Tibial nerve (tissue), 4 donors: ENCODE results near the gene RNF166. TPM values are rescaled to one million over a fixed set of nuclear protein-coding genes. Genes with fewer than 3 reads are reported as not detected.

Experiments used
- DNase-seq, 2 donors: peaks; one replicate each; pipeline ENCODE4 v3.0.0-alpha.2; 2019; ENCODE audit warnings: low spot score in 2 of 2
- H3K27ac ChIP-seq, 4 donors: fragments of 200-600 bp; sonication (generic) in 3 of 4; one replicate each; pipeline ENCODE4 v1.5.1; 2017 to 2019; ENCODE audit warnings: mild to moderate bottlenecking in 1 of 4
- H3K27me3 ChIP-seq, 2 donors: fragments of 200-600 bp; sonication (generic) in 1 of 2; one replicate each; pipeline versions ENCODE4 v1.5.1 to v1.6.0; 2017 to 2019
- H3K36me3 ChIP-seq, 3 donors: fragments of 200-600 bp; sonication (generic); one replicate each; pipeline ENCODE4 v1.5.1; 2018 to 2019
- H3K4me1 ChIP-seq, 4 donors: fragments of 200-600 bp; sonication (generic) in 3 of 4; one replicate each; pipeline ENCODE4 v1.5.1; 2017 to 2019
- H3K4me3 ChIP-seq, 4 donors: fragments of 200-600 bp; sonication (generic) in 3 of 4; one replicate each; pipeline ENCODE4 v1.5.1; 2017 to 2019; ENCODE audit warnings: mild to moderate bottlenecking in 1 of 4, moderate library complexity in 1 of 4
- H3K9me3 ChIP-seq, 4 donors: fragments of 200-600 bp; sonication (generic) in 3 of 4; one replicate each; pipeline ENCODE4 v1.5.1; 2017 to 2019
- CTCF ChIP-seq, 5 experiments: fragments of 200-600 bp in 3 of 5; fragments of 450-650 bp in 2 of 5; sonication (generic) in 3 of 5; IDR thresholded peaks; one replicate each; pipeline ENCODE4 v1.5.1; 2016 to 2019; ENCODE audit warnings: antibody characterized with exemption in 5 of 5, mild to moderate bottlenecking in 3 of 5, moderate library complexity in 2 of 5
- EP300 ChIP-seq, 2 donors: sonication (generic); formaldehyde crosslinking; IDR thresholded peaks; one replicate each; pipeline ENCODE4 v1.6.1; 2017; ENCODE audit warnings: antibody characterized with exemption in 2 of 2, mild to moderate bottlenecking in 1 of 2
- POLR2A ChIP-seq, 2 donors: fragments of 450-650 bp; IDR thresholded peaks; one replicate each; pipeline ENCODE4 v1.6.1; 2017; ENCODE audit warnings: antibody characterized with exemption in 2 of 2, mild to moderate bottlenecking in 2 of 2, moderate library complexity in 2 of 2
- WGBS, 2 donors: methylation state at CpG; one replicate each; pipeline ENCODE4 v1.1.5; 2018; 5-methylcytosine and 5-hydroxymethylcytosine counted together
- total RNA-seq, 4 donors: library from RNA; depleted of rRNA; stranded (reverse); fragments of >200 nt; gene quantifications; one replicate each; pipeline ENCODE4 v1.1.0, GENCODE V29; 2016

The RNF166 gene
- total RNA-seq, 4 donors from 2014 or later, result 36.5 to 56.7 (median 43.5) TPM

GRCh38 chr16:88661468-88661867, 44.7 kb downstream of the RNF166 start:
- Histone ChIP-seq H3K4me3 (no peak overlapping the region), H3K4me1 (peaks cover 0 to 27% (median 10%) of the 10 kb centered on the region in 4 donors), H3K27ac (no peak overlapping the region), H3K27me3 (no peaks in the 10 kb centered on the region), H3K9me3 (no peaks in the 10 kb centered on the region), H3K36me3 (peaks cover 0 to 29% (median 0%) of the 10 kb centered on the region in 3 donors)
- 80 to 90% methylated on average over 10 of the region's 10 CpGs for WGBS, 2 donors
- DNase-seq, result no peak
- TF ChIP-seq POLR2A (IDR thresholded peaks at IDR 0.05) (no peak), EP300 (IDR thresholded peaks at IDR 0.05) (no peak), CTCF (IDR thresholded peaks at IDR 0.05) (no peak)

GRCh38 chr16:88659160-88659559, 47.0 kb downstream of the RNF166 start:
- TF ChIP-seq CTCF (IDR thresholded peaks at IDR 0.05), result no peak
- TF ChIP-seq POLR2A (IDR thresholded peaks at IDR 0.05), result no peak

GRCh38 chr16:88658714-88659113, 47.5 kb downstream of the RNF166 start:
- no peak overlapping the region for H3K27ac ChIP-seq
- no peaks in the 10 kb centered on the region for H3K27me3 ChIP-seq
- TF ChIP-seq CTCF (IDR thresholded peaks at IDR 0.05), result no peak
- TF ChIP-seq EP300 (IDR thresholded peaks at IDR 0.05), result no peak
- no peak for TF ChIP-seq POLR2A (IDR thresholded peaks at IDR 0.05)
- peaks cover 0 to 57% (median 6%) of the 10 kb centered on the region in 3 donors for H3K36me3 ChIP-seq
- no peaks in the 10 kb centered on the region for H3K9me3 ChIP-seq
- H3K4me1 ChIP-seq, result peaks cover 0 to 15% (median 7%) of the 10 kb centered on the region in 4 donors
- no peak for DNase-seq
- no peak overlapping the region for H3K4me3 ChIP-seq
- 89 to 91% methylated on average over 14 of the region's 15 CpGs for WGBS, 2 donors

More at GRCh38 chr16:88659160-88659559, 47.0 kb downstream of the RNF166 start:
- Histone ChIP-seq H3K4me1 (peaks cover 0 to 20% (median 9%) of the 10 kb centered on the region in 4 donors), H3K4me3 (no peak overlapping the region), H3K27me3 (no peaks in the 10 kb centered on the region), H3K36me3 (peaks cover 0 to 52% (median 6%) of the 10 kb centered on the region in 3 donors), H3K27ac (no peak overlapping the region), H3K9me3 (no peaks in the 10 kb centered on the region)
- no peak for DNase-seq
- WGBS, 2 donors, result 94% methylated on average over 23 to 25 of the region's 25 CpGs

- TF ChIP-seq EP300 (IDR thresholded peaks at IDR 0.05) (no peak), POLR2A (IDR thresholded peaks at IDR 0.05) (no peak), CTCF (IDR thresholded peaks at IDR 0.05) (no peak)
- peaks cover 0 to 13% (median 6%) of the 10 kb centered on the region in 4 donors for H3K4me1 ChIP-seq
- 82 to 92% methylated on average over 5 to 12 of the region's 19 CpGs for WGBS, 2 donors
- no peak for DNase-seq
- no peak overlapping the region for H3K27ac ChIP-seq
- no peak overlapping the region for H3K4me3 ChIP-seq
- no peaks in the 10 kb centered on the region for H3K9me3 ChIP-seq
- H3K27me3 ChIP-seq, result no peaks in the 10 kb centered on the region
- peaks cover 0 to 70% (median 6%) of the 10 kb centered on the region in 3 donors for H3K36me3 ChIP-seq
Observed at GRCh38 chr16:88657371-88657770, 48.8 kb downstream of the RNF166 start.

- 82 to 86% methylated on average over 18 to 24 of the region's 25 CpGs for WGBS, 2 donors
- Histone ChIP-seq H3K27me3 (no peaks in the 10 kb centered on the region), H3K4me1 (peaks cover 0 to 10% (median 2%) of the 10 kb centered on the region in 4 donors), H3K27ac (no peak overlapping the region), H3K4me3 (no peak overlapping the region), H3K9me3 (no peaks in the 10 kb centered on the region), H3K36me3 (peaks cover 0 to 76% (median 6%) of the 10 kb centered on the region in 3 donors)
- DNase-seq, result no peak
- TF ChIP-seq POLR2A (IDR thresholded peaks at IDR 0.05), result no peak
- no peak for TF ChIP-seq CTCF (IDR thresholded peaks at IDR 0.05)
- no peak for TF ChIP-seq EP300 (IDR thresholded peaks at IDR 0.05)
Observed at GRCh38 chr16:88656291-88656980, 49.8 kb downstream of the RNF166 start.
